SK-N-SH treated with all-trans-retinoic acid at 6 μM for 48 hours (cell line): Measurements from ENCODE around the gene SERPINC1.

Experiments used
- ATAC-seq: fragments of 200-7000 bp; cut with Tn5 transposase; 3 replicates; pipeline ENCODE4 v1.9.1; 2020; ENCODE audit warnings: mild to moderate bottlenecking, moderate library complexity
- ARNTL ChIP-seq: fragments of 450-650 bp; formaldehyde crosslinking; IDR thresholded peaks from 2 replicates; pipeline ENCODE4 v1.5.0; 2020; ENCODE audit warnings: low read depth, mild to moderate bottlenecking, moderate library complexity, borderline replicate concordance
- BACH2 ChIP-seq: fragments of 250-450 bp; sonication (Bioruptor Pico); IDR thresholded peaks from 2 replicates; pipeline ENCODE4 v1.9.0; 2021; ENCODE audit warnings: mild to moderate bottlenecking, borderline replicate concordance
- CSDC2 ChIP-seq: fragments of 250-450 bp; sonication (Bioruptor Pico); IDR thresholded peaks from 2 replicates; pipeline ENCODE4 v1.5.0; 2020; ENCODE audit warnings: mild to moderate bottlenecking, moderate library complexity
- CSRNP3 ChIP-seq: fragments of 250-450 bp; sonication (Bioruptor Pico); IDR thresholded peaks from 2 replicates; pipeline ENCODE4 v1.5.1; 2021; ENCODE audit warnings: mild to moderate bottlenecking, moderate library complexity
- ESRRG ChIP-seq: fragments of 250-450 bp; sonication (Bioruptor Pico); IDR thresholded peaks from 2 replicates; pipeline ENCODE4 v1.6.1; 2021; ENCODE audit warnings: mild to moderate bottlenecking
- GLIS3 ChIP-seq: fragments of 250-450 bp; sonication (Bioruptor Pico); IDR thresholded peaks from 2 replicates; pipeline ENCODE4 v1.5.0; 2020; ENCODE audit warnings: mild to moderate bottlenecking, moderate library complexity
- ISL1 ChIP-seq: fragments of 250-450 bp; sonication (Bioruptor Pico); IDR thresholded peaks from 2 replicates; pipeline ENCODE4 v2.1.2; 2022; ENCODE audit warnings: mild to moderate bottlenecking, moderate library complexity
- OSR1 ChIP-seq: fragments of 250-450 bp; sonication (Bioruptor Pico); IDR thresholded peaks from 2 replicates; pipeline ENCODE4 v1.8.0; 2022; ENCODE audit warnings: moderate library complexity, mild to moderate bottlenecking, inconsistent platforms
- PPARA ChIP-seq: fragments of 250-450 bp; sonication (Bioruptor Pico); IDR thresholded peaks from 2 replicates; pipeline ENCODE4 v1.5.0; 2020; ENCODE audit warnings: mild to moderate bottlenecking, borderline replicate concordance
- RARB ChIP-seq: fragments of 250-450 bp; sonication (Bioruptor Pico); IDR thresholded peaks from 2 replicates; pipeline ENCODE4 v1.8.0; 2021; ENCODE audit warnings: mild to moderate bottlenecking, moderate library complexity
- SNAI2 ChIP-seq: fragments of 250-450 bp; sonication (Bioruptor Pico); IDR thresholded peaks from 2 replicates; pipeline ENCODE4 v1.5.0; 2020; ENCODE audit warnings: mild to moderate bottlenecking, moderate library complexity
- TCF4 ChIP-seq: fragments of 250-450 bp; sonication (Bioruptor Pico); IDR thresholded peaks from 2 replicates; pipeline ENCODE4 v1.8.0; 2021; ENCODE audit warnings: mild to moderate bottlenecking, moderate library complexity, borderline replicate concordance
- TOX ChIP-seq: fragments of 250-450 bp; sonication (Bioruptor Pico); IDR thresholded peaks from 2 replicates; pipeline ENCODE4 v1.8.0; 2021; ENCODE audit warnings: mild to moderate bottlenecking, moderate library complexity, borderline replicate concordance
- ZC3H10 ChIP-seq: fragments of 250-450 bp; sonication (Bioruptor Pico); IDR thresholded peaks from 2 replicates; pipeline ENCODE4 v1.5.1; 2021; ENCODE audit warnings: mild to moderate bottlenecking, moderate library complexity
- ZFP3 ChIP-seq: fragments of 250-450 bp; sonication (Bioruptor Pico); IDR thresholded peaks from 2 replicates; pipeline ENCODE4 v1.5.0; 2020; ENCODE audit warnings: mild to moderate bottlenecking, moderate library complexity
- ZFP30 ChIP-seq: fragments of 450-650 bp; formaldehyde crosslinking; IDR thresholded peaks from 2 replicates; pipeline ENCODE4 v1.5.0; 2022; ENCODE audit warnings: mild to moderate bottlenecking, moderate library complexity
- ZNF565 ChIP-seq: fragments of 450-650 bp; formaldehyde crosslinking; conservative IDR thresholded peaks from 2 replicates; pipeline ENCODE4 v1.5.0; 2020; ENCODE audit warnings: low read depth, mild to moderate bottlenecking, moderate library complexity
- ZNF70 ChIP-seq: fragments of 450-650 bp; formaldehyde crosslinking; IDR thresholded peaks from 2 replicates; pipeline ENCODE4 v1.5.0; 2020; ENCODE audit warnings: mild to moderate bottlenecking, moderate library complexity
- ZNF8 ChIP-seq: fragments of 450-650 bp; formaldehyde crosslinking; IDR thresholded peaks from 2 replicates; pipeline ENCODE4 v1.5.0; 2020; ENCODE audit warnings: mild to moderate bottlenecking, moderate library complexity
- TF ChIP-seq, protein P1 (sequence below): fragments of 250-450 bp; sonication (Bioruptor Pico); IDR thresholded peaks from 2 replicates; pipeline ENCODE4 v1.8.0; 2020; ENCODE audit warnings: mild to moderate bottlenecking, moderate library complexity, borderline replicate concordance
- TF ChIP-seq, protein P2 (sequence below): fragments of 250-450 bp; sonication (Bioruptor Pico); IDR thresholded peaks from 2 replicates; pipeline ENCODE4 v1.5.1; 2020; ENCODE audit warnings: low read depth, mild to moderate bottlenecking, moderate library complexity
- TF ChIP-seq, protein P3 (sequence below): fragments of 250-450 bp; sonication (Bioruptor Pico); IDR thresholded peaks from 2 replicates; pipeline ENCODE4 v1.8.0; 2021; ENCODE audit warnings: low read depth, mild to moderate bottlenecking, moderate library complexity, borderline replicate concordance

The SERPINC1 gene

DNA sequence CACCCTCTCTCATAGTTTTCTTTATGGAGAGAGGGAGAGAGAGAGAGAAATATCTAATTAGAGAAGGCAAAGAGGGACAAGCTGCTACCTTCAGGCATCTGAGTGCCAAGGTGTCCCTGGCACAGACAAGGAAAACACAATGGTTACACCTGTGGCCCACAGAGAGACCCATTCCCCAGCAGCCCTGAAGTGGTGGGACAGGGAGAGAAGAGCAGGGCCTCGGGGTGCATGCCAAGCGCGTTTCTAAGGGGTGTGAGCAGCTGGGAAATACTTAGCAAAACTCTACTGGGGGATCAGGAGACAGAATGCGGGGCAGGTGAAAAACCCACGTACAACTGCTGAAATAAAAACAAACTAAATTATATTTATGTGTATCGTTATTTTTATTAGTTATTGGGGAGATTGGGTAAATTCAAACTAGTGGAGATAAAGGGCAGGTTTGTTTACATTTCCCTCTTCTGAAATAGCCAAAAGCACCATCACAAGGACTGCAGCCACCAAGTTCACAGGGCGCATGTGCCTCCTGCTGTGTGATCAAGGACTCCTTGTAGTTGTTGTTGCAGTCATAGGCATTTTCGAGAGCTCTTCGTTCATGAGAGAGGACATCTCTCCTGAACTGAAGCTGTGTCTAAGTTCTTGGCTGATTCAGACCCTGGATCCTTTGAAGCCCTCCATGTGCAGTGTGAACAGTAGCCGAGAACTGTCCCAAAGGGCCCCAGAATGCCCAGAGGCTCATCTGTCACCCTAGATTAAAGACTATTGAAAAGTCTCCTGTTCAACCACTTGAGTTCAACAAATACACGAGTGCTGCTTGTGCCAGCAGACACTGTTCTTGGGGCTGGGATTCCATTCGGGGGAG, 737 bp upstream of the SERPINC1 start:
- ATAC-seq: no peak
- TF ChIP-seq ISL1 (no peak), ZC3H10 (CRISPR knock-in tag) (no peak), ZFP30 (CRISPR knock-in tag) (no peak), CSDC2 (CRISPR knock-in tag) (no peak), ZNF70 (no peak), ZNF565 (CRISPR knock-in tag) (no peak), GLIS3 (CRISPR knock-in tag) (no peak), OSR1 (CRISPR knock-in tag) (no peak), SNAI2 (no peak), TCF4 (CRISPR knock-in tag) (no peak), ESRRG (CRISPR knock-in tag) (no peak), BACH2 (CRISPR knock-in tag) (no peak), PPARA (CRISPR knock-in tag) (no peak), ZFP3 (CRISPR knock-in tag) (no peak), CSRNP3 (CRISPR knock-in tag) (no peak), RARB (CRISPR knock-in tag) (no peak)

DNA sequence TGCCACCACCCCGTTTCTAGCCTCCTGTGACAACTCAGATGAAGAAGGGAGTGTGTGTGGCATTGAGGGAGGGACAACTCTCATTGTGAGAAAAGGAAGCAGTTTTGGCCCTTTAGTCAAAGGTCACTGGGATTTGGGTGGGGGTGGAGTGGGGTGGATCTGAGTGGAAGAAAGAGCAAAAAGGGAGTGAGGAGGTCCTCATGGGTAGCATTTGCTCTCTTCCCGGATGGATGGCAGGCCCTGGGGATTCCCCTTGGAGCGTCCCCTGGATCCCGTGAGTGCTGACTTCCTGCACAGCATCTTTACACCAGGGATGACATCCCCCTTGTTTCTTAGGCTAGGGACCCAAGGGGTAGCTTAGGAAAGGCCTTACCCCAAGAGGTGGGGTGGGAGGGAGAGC, 460 bp downstream of the SERPINC1 start:
- TF ChIP-seq, protein P1, sequence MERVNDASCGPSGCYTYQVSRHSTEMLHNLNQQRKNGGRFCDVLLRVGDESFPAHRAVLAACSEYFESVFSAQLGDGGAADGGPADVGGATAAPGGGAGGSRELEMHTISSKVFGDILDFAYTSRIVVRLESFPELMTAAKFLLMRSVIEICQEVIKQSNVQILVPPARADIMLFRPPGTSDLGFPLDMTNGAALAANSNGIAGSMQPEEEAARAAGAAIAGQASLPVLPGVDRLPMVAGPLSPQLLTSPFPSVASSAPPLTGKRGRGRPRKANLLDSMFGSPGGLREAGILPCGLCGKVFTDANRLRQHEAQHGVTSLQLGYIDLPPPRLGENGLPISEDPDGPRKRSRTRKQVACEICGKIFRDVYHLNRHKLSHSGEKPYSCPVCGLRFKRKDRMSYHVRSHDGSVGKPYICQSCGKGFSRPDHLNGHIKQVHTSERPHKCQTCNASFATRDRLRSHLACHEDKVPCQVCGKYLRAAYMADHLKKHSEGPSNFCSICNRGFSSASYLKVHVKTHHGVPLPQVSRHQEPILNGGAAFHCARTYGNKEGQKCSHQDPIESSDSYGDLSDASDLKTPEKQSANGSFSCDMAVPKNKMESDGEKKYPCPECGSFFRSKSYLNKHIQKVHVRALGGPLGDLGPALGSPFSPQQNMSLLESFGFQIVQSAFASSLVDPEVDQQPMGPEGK (CRISPR knock-in tag): no peak
- TF ChIP-seq CSRNP3 (CRISPR knock-in tag): no peak
- no peak for TF ChIP-seq BACH2 (CRISPR knock-in tag)
- TF ChIP-seq RARB (CRISPR knock-in tag): no peak
- no peak for TF ChIP-seq ZNF70
- no peak for TF ChIP-seq ZNF8
- TF ChIP-seq OSR1 (CRISPR knock-in tag): no peak
- TF ChIP-seq, protein P2, sequence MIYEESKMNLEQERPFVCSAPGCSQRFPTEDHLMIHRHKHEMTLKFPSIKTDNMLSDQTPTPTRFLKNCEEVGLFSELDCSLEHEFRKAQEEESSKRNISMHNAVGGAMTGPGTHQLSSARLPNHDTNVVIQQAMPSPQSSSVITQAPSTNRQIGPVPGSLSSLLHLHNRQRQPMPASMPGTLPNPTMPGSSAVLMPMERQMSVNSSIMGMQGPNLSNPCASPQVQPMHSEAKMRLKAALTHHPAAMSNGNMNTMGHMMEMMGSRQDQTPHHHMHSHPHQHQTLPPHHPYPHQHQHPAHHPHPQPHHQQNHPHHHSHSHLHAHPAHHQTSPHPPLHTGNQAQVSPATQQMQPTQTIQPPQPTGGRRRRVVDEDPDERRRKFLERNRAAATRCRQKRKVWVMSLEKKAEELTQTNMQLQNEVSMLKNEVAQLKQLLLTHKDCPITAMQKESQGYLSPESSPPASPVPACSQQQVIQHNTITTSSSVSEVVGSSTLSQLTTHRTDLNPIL (CRISPR knock-in tag): no peak
- TF ChIP-seq ZC3H10 (CRISPR knock-in tag): no peak
- TF ChIP-seq GLIS3 (CRISPR knock-in tag): no peak
- TF ChIP-seq, protein P3, sequence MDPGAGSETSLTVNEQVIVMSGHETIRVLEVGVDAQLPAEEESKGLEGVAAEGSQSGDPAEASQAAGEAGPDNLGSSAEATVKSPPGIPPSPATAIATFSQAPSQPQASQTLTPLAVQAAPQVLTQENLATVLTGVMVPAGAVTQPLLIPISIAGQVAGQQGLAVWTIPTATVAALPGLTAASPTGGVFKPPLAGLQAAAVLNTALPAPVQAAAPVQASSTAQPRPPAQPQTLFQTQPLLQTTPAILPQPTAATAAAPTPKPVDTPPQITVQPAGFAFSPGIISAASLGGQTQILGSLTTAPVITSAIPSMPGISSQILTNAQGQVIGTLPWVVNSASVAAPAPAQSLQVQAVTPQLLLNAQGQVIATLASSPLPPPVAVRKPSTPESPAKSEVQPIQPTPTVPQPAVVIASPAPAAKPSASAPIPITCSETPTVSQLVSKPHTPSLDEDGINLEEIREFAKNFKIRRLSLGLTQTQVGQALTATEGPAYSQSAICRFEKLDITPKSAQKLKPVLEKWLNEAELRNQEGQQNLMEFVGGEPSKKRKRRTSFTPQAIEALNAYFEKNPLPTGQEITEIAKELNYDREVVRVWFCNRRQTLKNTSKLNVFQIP: no peak
- no peak for TF ChIP-seq ESRRG (CRISPR knock-in tag)
- TF ChIP-seq ARNTL: no peak
- TF ChIP-seq ISL1: no peak
- no peak for TF ChIP-seq CSDC2 (CRISPR knock-in tag)
- no peak for ATAC-seq

- ATAC-seq: no peak
- no peak for TF ChIP-seq SNAI2
- no peak for TF ChIP-seq ZC3H10 (CRISPR knock-in tag)
- no peak for TF ChIP-seq TCF4 (CRISPR knock-in tag)
- TF ChIP-seq, protein P3: no peak
- TF ChIP-seq ZNF565 (CRISPR knock-in tag): no peak
- TF ChIP-seq ZNF70: no peak
- no peak for TF ChIP-seq BACH2 (CRISPR knock-in tag)
- no peak for TF ChIP-seq ESRRG (CRISPR knock-in tag)
- TF ChIP-seq TOX (CRISPR knock-in tag): no peak
- TF ChIP-seq PPARA (CRISPR knock-in tag): no peak
- no peak for TF ChIP-seq ZFP3 (CRISPR knock-in tag)
- TF ChIP-seq, protein P2 (CRISPR knock-in tag): no peak
- TF ChIP-seq ISL1: no peak
- TF ChIP-seq ARNTL: no peak
- TF ChIP-seq GLIS3 (CRISPR knock-in tag): no peak
These were observed 1.5 kb downstream of the SERPINC1 start for GRCh38 chr1:173915596-173915995.
